HepG2 (cell line): ENCODE data around the gene NOL12. TPM values are rescaled to one million over a fixed set of nuclear protein-coding genes. Genes with fewer than 3 reads are reported as not detected.

Experiments
- HMGXB3 ChIP-seq: sonication (generic); formaldehyde crosslinking; IDR thresholded peaks from 2 replicates; pipeline ENCODE4 v1.4.0; 2020; ENCODE audit warnings: missing genetic modification reagents, borderline replicate concordance
- HOXA5 ChIP-seq: sonication (generic); formaldehyde crosslinking; IDR thresholded peaks from 2 replicates; pipeline ENCODE4 v1.4.0; 2020; ENCODE audit warnings: missing genetic modification reagents
- MTERF4 ChIP-seq: sonication (generic); formaldehyde crosslinking; IDR thresholded peaks from 2 replicates; pipeline ENCODE4 v1.8.0; 2023; ENCODE audit warnings: mild to moderate bottlenecking, missing genetic modification reagents
- THAP9 ChIP-seq: sonication (generic); formaldehyde crosslinking; IDR thresholded peaks from 2 replicates; pipeline ENCODE4; 2020; ENCODE audit warnings: missing genetic modification reagents, mild to moderate bottlenecking, borderline replicate concordance
- ZBTB43 ChIP-seq: sonication (generic); formaldehyde crosslinking; conservative IDR thresholded peaks from 2 replicates; pipeline ENCODE4 v1.4.0; 2020; ENCODE audit warnings: missing genetic modification reagents
- ZHX1 ChIP-seq: sonication (generic); formaldehyde crosslinking; IDR thresholded peaks from 2 replicates; pipeline ENCODE4 v1.8.1; 2022; ENCODE audit warnings: low read depth, mild to moderate bottlenecking, missing genetic modification reagents
- ZNF180 ChIP-seq: sonication (generic); formaldehyde crosslinking; IDR thresholded peaks from 2 replicates; pipeline ENCODE4 v1.4.0; 2020; ENCODE audit warnings: low read depth, missing genetic modification reagents, borderline replicate concordance
- ZNF274 ChIP-seq: sonication (generic); formaldehyde crosslinking; IDR thresholded peaks from 2 replicates; pipeline ENCODE4 v1.5.1; 2020; ENCODE audit warnings: mild to moderate bottlenecking, missing genetic modification reagents
- ZNF331 ChIP-seq: sonication (generic); formaldehyde crosslinking; IDR thresholded peaks from 2 replicates; pipeline ENCODE4 v1.4.0; 2020; ENCODE audit warnings: missing genetic modification reagents
- ZNF33B ChIP-seq: sonication (generic); formaldehyde crosslinking; IDR thresholded peaks from 2 replicates; pipeline ENCODE4 v1.5.1; 2020; ENCODE audit warnings: mild to moderate bottlenecking, missing genetic modification reagents
- ZNF629 ChIP-seq: sonication (generic); formaldehyde crosslinking; conservative IDR thresholded peaks from 2 replicates; pipeline ENCODE4 v1.5.0; 2020; ENCODE audit warnings: missing genetic modification reagents
- ZNF770 ChIP-seq: sonication (generic); formaldehyde crosslinking; IDR thresholded peaks from 2 replicates; pipeline ENCODE4 v1.5.0; 2020; ENCODE audit warnings: mild to moderate bottlenecking, missing genetic modification reagents
- ZSCAN9 ChIP-seq: IDR thresholded peaks from 2 replicates; pipeline ENCODE4 v1.6.1; 2016; ENCODE audit warnings: borderline replicate concordance
- polyA plus RNA-seq, 8 experiments: library from polyadenylated mRNA; depleted of rRNA in 3 of 8; stranded (reverse) in 7 of 8; unstranded in 1 of 8; fragments of >200 nt; fragmentation: Illumina TruSeq in 4 of 8; extraction: Trizol in 4 of 8; gene quantifications; 2 replicates each; pipeline versions ENCODE4 v1.2.1 to v1.2.3, GENCODE V29; 2011 to 2016; ENCODE audit warnings: low read depth in 4 of 8, missing spikeins in 1 of 8, mixed read lengths in 1 of 8; ENCODE audit not compliant: insufficient read depth in 1 of 8
- total RNA-seq, 5 experiments: library from RNA; depleted of rRNA; stranded (reverse); fragments of >200 nt; fragmentation: Illumina TruSeq; extraction: Trizol; gene quantifications; 2 replicates each; pipeline ENCODE4 v1.2.3, GENCODE V29; 2016; ENCODE audit warnings: low read depth in 1 of 5

NOL12 gene
- total and polyA plus RNA-seq, 2 of the 13 experiments (the other 11 are each of a cell fraction or from before 2014, with no cell fraction given) = 14.3 to 31.4 TPM

DNA sequence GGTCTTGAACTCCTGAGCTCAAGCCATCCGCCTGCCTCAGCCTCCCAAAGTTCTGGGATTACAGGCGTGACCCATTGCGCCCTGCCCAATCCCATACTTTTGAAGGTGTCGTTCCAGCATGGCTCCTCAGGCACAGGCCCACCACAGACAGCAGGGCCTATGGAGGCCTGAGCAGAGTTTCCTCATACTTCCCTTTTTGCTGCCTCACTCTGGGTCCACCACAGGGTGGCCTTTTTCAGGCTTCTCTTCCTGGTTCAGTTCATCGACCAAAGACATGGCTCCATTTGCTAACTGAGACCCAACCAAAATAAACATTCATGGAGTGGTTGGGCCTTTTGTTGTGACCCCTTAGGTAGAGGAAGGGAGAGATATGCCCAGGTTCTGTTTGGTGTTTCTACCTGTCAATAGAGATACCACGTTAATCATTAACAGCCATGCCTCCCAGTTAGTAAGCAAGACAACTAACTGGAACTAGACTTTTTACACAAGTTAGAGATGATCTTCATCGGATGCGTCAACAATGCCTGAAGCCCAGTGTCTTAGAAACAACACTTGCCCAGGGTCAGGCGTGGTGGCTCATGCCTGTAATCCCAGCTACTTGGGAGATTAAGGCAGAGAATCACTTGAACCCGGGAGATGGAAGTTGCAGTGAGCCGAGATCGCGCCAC lies 45.8 kb downstream of the NOL12 start (continued):
- TF ChIP-seq ZHX1 (CRISPR knock-in tag) (peak; percentile 75; the same call in 1 of the 2 replicates), MTERF4 (CRISPR knock-in tag) (no peak), HMGXB3 (CRISPR knock-in tag) (peak; percentile 79), ZNF629 (CRISPR knock-in tag) (peak; percentile 93), ZBTB43 (no peak), HOXA5 (no peak), ZNF33B (no peak), ZNF180 (CRISPR knock-in tag) (no peak), ZNF274 (CRISPR knock-in tag) (no peak), ZNF770 (CRISPR knock-in tag) (peak; percentile 50; the same call in 1 of the 2 replicates), ZSCAN9 (peak; percentile 64; the same call in 1 of the 2 replicates), THAP9 (CRISPR knock-in tag) (peak; percentile 81; the same call in 1 of the 2 replicates), ZNF331 (peak; percentile 59; the same call in 1 of the 2 replicates)
